ENCODE results near the gene SELENOV. TPM values are rescaled to one million over a fixed set of nuclear protein-coding genes. Genes with fewer than 3 reads are reported as not detected.
"Not testable (repeated sequence)": the region's sequence is repeated elsewhere in the genome, so short reads cannot be mapped to it uniquely, and the experiment has no call there.

SELENOV gene
- total RNA-seq, 2 experiments from 2014 or later = not detected

GRCh38 chr19:39474139-39474620 lies 40.8 kb upstream of the SELENOV start:
- no peak overlapping the region for H3K4me3 Mint-ChIP-seq
- H3K27me3 Mint-ChIP-seq = no peaks in the 10 kb centered on the region
- H3K4me1 Mint-ChIP-seq = peaks cover 17% of the 10 kb centered on the region
- no peaks in the 10 kb centered on the region for H3K9me3 Mint-ChIP-seq (ENCODE audit: low read depth)
- ATAC-seq = peak; percentile 84
- CTCF ChIA-PET = interaction anchor here (0.6 to 4.2 kb wide), 19 partner anchors 12 to 1184 kb away, joined by 3 to 27 read pairs (median 3); partner anchors contain the start of genes EID2B and SUPT5H
- peaks cover 57% of the 10 kb centered on the region for H3K36me3 Mint-ChIP-seq (ENCODE audit: low read depth)
- POLR2A ChIA-PET = interaction anchor here (1.2 to 1.3 kb wide), 2 partner anchors 26 to 58 kb away, joined by 3 to 4 read pairs; partner anchors contain the start of gene EID2B
- peak; percentile 84 for DNase-seq
- intact Hi-C loops (cut with DNase I, micrococcal nuclease) = loop anchor here (1.0 kb wide), 1 partner anchor 58 kb away; the partner anchor contains the start of gene EID2B (in 2 of the 2)
- no peak overlapping the region for H3K27ac Mint-ChIP-seq

- POLR2A ChIA-PET = interaction anchor here (1.0 to 1.3 kb wide), 2 partner anchors 10 to 57 kb away, joined by 3 to 5 read pairs; partner anchors contain the start of gene EID2B
These were observed 39.2 kb upstream of the SELENOV start for GRCh38 chr19:39475748-39476147.

GRCh38 chr19:39479319-39479801 lies 35.6 kb upstream of the SELENOV start:
- DNase-seq; H3K9me3 Mint-ChIP-seq (ENCODE audit: low read depth); H3K27ac Mint-ChIP-seq; POLR2A ChIA-PET; intact Hi-C loops (cut with DNase I, micrococcal nuclease); ATAC-seq; H3K27me3 Mint-ChIP-seq; CTCF ChIA-PET: not testable (repeated sequence)
- Mint-ChIP-seq H3K4me1 (peaks cover 24% of the 10 kb centered on the region), H3K36me3 (ENCODE audit: low read depth) (peaks cover 34% of the 10 kb centered on the region), H3K4me3 (peak overlapping the region; percentile 95)

More at GRCh38 chr19:39475748-39476147, 39.2 kb upstream of the SELENOV start:
- Mint-ChIP-seq H3K4me1 (peaks cover 19% of the 10 kb centered on the region), H3K4me3 (no peak overlapping the region), H3K9me3 (ENCODE audit: low read depth) (no peaks in the 10 kb centered on the region), H3K27ac (no peak overlapping the region), H3K36me3 (ENCODE audit: low read depth) (peaks cover 43% of the 10 kb centered on the region), H3K27me3 (no peaks in the 10 kb centered on the region)
- DNase-seq (no peak), ATAC-seq (no peak)
- intact Hi-C loops (cut with DNase I, micrococcal nuclease) = no loop called here
- CTCF ChIA-PET = interaction anchor here (0.6 to 4.2 kb wide), 4 partner anchors 33 to 378 kb away, joined by 3 to 27 read pairs (median 4); partner anchors contain the start of gene EID2B

GRCh38 chr19:39479916-39480315 lies 35.0 kb upstream of the SELENOV start:
- POLR2A ChIA-PET = interaction anchor here (0.8 to 1.2 kb wide), 3 partner anchors 31 to 48 kb away, joined by 3 to 10 read pairs (median 3); partner anchors contain the start of gene RPS16
- H3K4me1 Mint-ChIP-seq = peaks cover 24% of the 10 kb centered on the region
- H3K27ac Mint-ChIP-seq = peak overlapping the region; percentile 92
- CTCF ChIA-PET = interaction anchor here (0.7 to 2.2 kb wide), 3 partner anchors 8 to 53 kb away, joined by 4 to 10 read pairs (median 4); partner anchors contain the start of gene EID2B
- intact Hi-C loops (cut with DNase I, micrococcal nuclease) = loop anchor here (1.0 to 5.0 kb wide), 10 partner anchors 22 to 711 kb away; partner anchors contain the start of genes EID2 (in 1 of the 2), EID2B (in 1 of the 2), MAP3K10 (in 1 of the 2) and PAK4 (in 1 of the 2)
- H3K9me3 Mint-ChIP-seq (ENCODE audit: low read depth) = no peaks in the 10 kb centered on the region
- H3K36me3 Mint-ChIP-seq (ENCODE audit: low read depth) = peaks cover 29% of the 10 kb centered on the region
- no peak for DNase-seq
- peak overlapping the region; percentile 95 for H3K4me3 Mint-ChIP-seq
- ATAC-seq = no peak
- no peaks in the 10 kb centered on the region for H3K27me3 Mint-ChIP-seq

- ChIA-PET POLR2A (interaction anchor here (0.6 to 1.2 kb wide), 4 partner anchors 32 to 365 kb away, joined by 3 to 10 read pairs (median 4); partner anchors contain the start of gene RPS16), CTCF (interaction anchor here (0.6 to 2.2 kb wide), 5 partner anchors 9 to 954 kb away, joined by 3 to 10 read pairs (median 4); partner anchors contain the start of gene EID2B)
- peak within 1 kb of the TSS; percentile 92 for H3K27ac Mint-ChIP-seq
- H3K4me3 Mint-ChIP-seq = peak within 1 kb of the TSS; percentile 95
- intact Hi-C loops (cut with DNase I, micrococcal nuclease) = loop anchor here (1.0 to 5.0 kb wide), 10 partner anchors 22 to 710 kb away; partner anchors contain the start of genes EID2 (in 1 of the 2), EID2B (in 1 of the 2), MAP3K10 (in 1 of the 2) and PAK4 (in 1 of the 2)
- H3K27me3 Mint-ChIP-seq = no peaks in the 10 kb centered on the region
- DNase-seq = peak; percentile 100
- H3K4me1 Mint-ChIP-seq = peaks cover 24% of the 10 kb centered on the region
- ATAC-seq = peak; percentile 94
- no peaks in the 10 kb centered on the region for H3K9me3 Mint-ChIP-seq (ENCODE audit: low read depth)
- H3K36me3 Mint-ChIP-seq (ENCODE audit: low read depth) = peaks cover 28% of the 10 kb centered on the region
These were observed 34.4 kb upstream of the SELENOV start, which contains the start of gene TIMM50 for GRCh38 chr19:39480337-39481228. TSS of gene TIMM50 (plus strand) at chr19:39480838. CDS start at chr19:39480854, 16 bp downstream.

GRCh38 chr19:39481229-39481545 lies 33.8 kb upstream of the SELENOV start:
- ChIA-PET CTCF (interaction anchor here (0.7 to 2.2 kb wide), 3 partner anchors 9 to 52 kb away, joined by 3 to 10 read pairs (median 4); partner anchors contain the start of gene EID2B), POLR2A (interaction anchor here (0.6 to 1.2 kb wide), 3 partner anchors 45 to 366 kb away, joined by 3 to 10 read pairs (median 6); partner anchors contain the start of gene RPS16)
- Mint-ChIP-seq H3K4me3 (peak overlapping the region; percentile 95), H3K9me3 (ENCODE audit: low read depth) (no peaks in the 10 kb centered on the region), H3K27me3 (no peaks in the 10 kb centered on the region), H3K27ac (peak overlapping the region; percentile 85), H3K4me1 (peaks cover 24% of the 10 kb centered on the region), H3K36me3 (ENCODE audit: low read depth) (peaks cover 27% of the 10 kb centered on the region)
- DNase-seq (no peak), ATAC-seq (no peak)
- intact Hi-C loops (cut with DNase I, micrococcal nuclease) = loop anchor here (2.0 to 5.0 kb wide), 3 partner anchors 34 to 710 kb away; partner anchors contain the start of genes MAP3K10 (in 1 of the 2) and SAMD4B (in 1 of the 2)

DNA sequence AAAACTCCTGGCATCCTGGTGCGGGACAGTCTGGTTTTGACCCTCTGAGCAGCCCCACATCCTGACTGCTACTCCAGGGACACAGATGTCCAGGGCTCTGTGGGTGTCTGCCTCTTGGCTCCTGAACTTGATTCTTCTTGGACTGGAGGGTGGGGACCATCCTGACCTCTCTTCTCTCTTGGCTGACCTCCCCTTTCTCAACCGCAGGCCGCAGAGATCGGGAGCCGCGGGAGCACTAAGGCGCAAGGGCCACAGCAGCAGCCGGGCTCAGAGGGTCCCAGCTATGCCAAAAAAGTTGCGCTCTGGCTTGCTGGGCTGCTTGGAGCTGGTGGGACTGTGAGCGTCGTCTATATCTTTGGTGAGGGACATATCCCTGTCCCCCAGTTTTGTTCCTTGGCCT lies 33.3 kb upstream of the SELENOV start:
- Mint-ChIP-seq H3K4me3 (peak overlapping the region; percentile 95), H3K36me3 (ENCODE audit: low read depth) (peaks cover 25% of the 10 kb centered on the region), H3K9me3 (ENCODE audit: low read depth) (no peaks in the 10 kb centered on the region), H3K27me3 (no peaks in the 10 kb centered on the region), H3K27ac (peak overlapping the region; percentile 85), H3K4me1 (peaks cover 24% of the 10 kb centered on the region)
- ChIA-PET CTCF (interaction anchor here (2.2 kb wide), 1 partner anchor 52 kb away, joined by 10 read pairs; the partner anchor contains the start of gene EID2B), POLR2A (interaction anchor here (1.0 kb wide), 1 partner anchor 34 kb away, joined by 3 read pairs; no protein-coding TSS in a partner anchor)
- intact Hi-C loops (cut with DNase I, micrococcal nuclease) = loop anchor here (2.0 to 5.0 kb wide), 3 partner anchors 35 to 709 kb away; partner anchors contain the start of genes MAP3K10 (in 1 of the 2) and SAMD4B (in 1 of the 2)
- DNase-seq (no peak), ATAC-seq (no peak)

GRCh38 chr19:39483141-39483540 lies 31.8 kb upstream of the SELENOV start:
- ATAC-seq = no peak
- peaks cover 28% of the 10 kb centered on the region for H3K36me3 Mint-ChIP-seq (ENCODE audit: low read depth)
- DNase-seq = no peak
- H3K4me1 Mint-ChIP-seq = peaks cover 24% of the 10 kb centered on the region
- H3K4me3 Mint-ChIP-seq = peak overlapping the region; percentile 95
- no peak overlapping the region for H3K27ac Mint-ChIP-seq
- intact Hi-C loops (cut with DNase I, micrococcal nuclease) = loop anchor here in 1 of 2 experiments (5.0 kb wide), 1 partner anchor 141 kb away; the partner anchor contains the start of gene SAMD4B
- ChIA-PET CTCF (interaction anchor here (0.7 kb wide), 2 partner anchors 9 to 1046 kb away, joined by 3 to 5 read pairs; no protein-coding TSS in a partner anchor), POLR2A (no interaction called here)
- no peaks in the 10 kb centered on the region for H3K9me3 Mint-ChIP-seq (ENCODE audit: low read depth)
- no peaks in the 10 kb centered on the region for H3K27me3 Mint-ChIP-seq

DNA sequence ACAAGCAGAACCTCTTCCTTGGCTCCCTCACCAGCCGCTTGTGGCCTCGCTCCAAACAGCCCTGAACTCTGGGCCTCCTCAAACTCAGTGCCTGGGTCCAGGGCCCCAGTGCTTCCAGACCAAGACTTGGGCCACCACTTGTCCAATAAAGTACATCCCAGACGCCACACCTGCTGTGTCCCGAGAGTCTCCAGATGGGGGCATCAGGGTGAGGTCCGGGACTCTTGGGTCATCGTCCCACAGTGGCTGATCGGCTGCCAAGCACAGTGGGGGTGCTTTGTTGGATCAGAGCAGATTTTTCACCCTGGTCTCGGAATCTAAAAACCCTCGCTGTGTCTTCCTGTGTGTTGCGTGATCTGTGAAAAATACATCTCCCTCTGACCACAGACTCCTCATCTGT lies 25.2 kb upstream of the SELENOV start:
- no peaks in the 10 kb centered on the region for H3K9me3 Mint-ChIP-seq (ENCODE audit: low read depth)
- POLR2A ChIA-PET = no interaction called here
- intact Hi-C loops (cut with DNase I, micrococcal nuclease) = no loop called here
- peaks cover 29% of the 10 kb centered on the region for H3K36me3 Mint-ChIP-seq (ENCODE audit: low read depth)
- H3K4me3 Mint-ChIP-seq = no peak overlapping the region
- no peaks in the 10 kb centered on the region for H3K27me3 Mint-ChIP-seq
- CTCF ChIA-PET = interaction anchor here (0.7 kb wide), 1 partner anchor 15 kb away, joined by 5 read pairs; no protein-coding TSS in a partner anchor
- no peak for ATAC-seq
- no peak overlapping the region for H3K27ac Mint-ChIP-seq
- no peak for DNase-seq
- H3K4me1 Mint-ChIP-seq = no peaks in the 10 kb centered on the region

DNA sequence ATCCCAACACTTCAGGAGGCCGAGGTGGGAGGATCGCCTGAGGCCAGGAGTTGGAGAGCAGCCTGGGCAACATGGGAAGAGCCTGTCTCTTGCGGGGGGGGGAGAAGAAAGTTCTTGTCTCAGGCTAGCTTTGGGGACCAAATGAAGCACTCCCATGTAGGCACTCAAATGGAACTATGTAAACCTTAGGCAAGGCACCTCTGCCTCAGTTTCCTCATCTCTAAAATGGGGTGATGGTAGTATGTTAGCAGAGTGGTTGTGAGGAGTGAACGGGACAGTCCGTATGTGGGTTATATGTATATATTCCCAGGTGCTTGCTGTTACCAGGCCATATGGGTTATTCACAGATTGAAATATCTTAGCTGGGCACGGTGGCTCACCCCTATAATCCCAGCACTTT lies 22.7 kb upstream of the SELENOV start:
- no peak for ATAC-seq
- no peak overlapping the region for H3K27ac Mint-ChIP-seq
- no peak for DNase-seq
- intact Hi-C loops (cut with DNase I, micrococcal nuclease) = no loop called here
- no peaks in the 10 kb centered on the region for H3K9me3 Mint-ChIP-seq (ENCODE audit: low read depth)
- POLR2A ChIA-PET = interaction anchor here (0.6 kb wide), 3 partner anchors 44 to 871 kb away, joined by 3 to 4 read pairs (median 4); no protein-coding TSS in a partner anchor
- no peaks in the 10 kb centered on the region for H3K4me1 Mint-ChIP-seq
- CTCF ChIA-PET = interaction anchor here (1.0 to 1.4 kb wide), 2 partner anchors 9 to 40 kb away, joined by 5 to 6 read pairs; partner anchors contain the start of gene EID2B
- H3K4me3 Mint-ChIP-seq = no peak overlapping the region
- H3K36me3 Mint-ChIP-seq (ENCODE audit: low read depth) = peaks cover 18% of the 10 kb centered on the region
- peaks cover 7% of the 10 kb centered on the region for H3K27me3 Mint-ChIP-seq

Data from activated CD4-positive, alpha-beta T cell treated with anti-CD3 and anti-CD28 coated beads for 36 hours (primary cell).